OCI-M1 (cell line): Measurements from ENCODE around the gene RAB3D.
"Not testable (repeated sequence)": the region's sequence is repeated elsewhere in the genome, so short reads cannot be mapped to it uniquely, and the experiment has no call there.

Source experiments
- DNase-seq: peaks from one replicate; lab custom pipeline; 2025; lab: John Stamatoyannopoulos, UW

Gene RAB3D, protein sequence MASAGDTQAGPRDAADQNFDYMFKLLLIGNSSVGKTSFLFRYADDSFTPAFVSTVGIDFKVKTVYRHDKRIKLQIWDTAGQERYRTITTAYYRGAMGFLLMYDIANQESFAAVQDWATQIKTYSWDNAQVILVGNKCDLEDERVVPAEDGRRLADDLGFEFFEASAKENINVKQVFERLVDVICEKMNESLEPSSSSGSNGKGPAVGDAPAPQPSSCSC

DNA sequence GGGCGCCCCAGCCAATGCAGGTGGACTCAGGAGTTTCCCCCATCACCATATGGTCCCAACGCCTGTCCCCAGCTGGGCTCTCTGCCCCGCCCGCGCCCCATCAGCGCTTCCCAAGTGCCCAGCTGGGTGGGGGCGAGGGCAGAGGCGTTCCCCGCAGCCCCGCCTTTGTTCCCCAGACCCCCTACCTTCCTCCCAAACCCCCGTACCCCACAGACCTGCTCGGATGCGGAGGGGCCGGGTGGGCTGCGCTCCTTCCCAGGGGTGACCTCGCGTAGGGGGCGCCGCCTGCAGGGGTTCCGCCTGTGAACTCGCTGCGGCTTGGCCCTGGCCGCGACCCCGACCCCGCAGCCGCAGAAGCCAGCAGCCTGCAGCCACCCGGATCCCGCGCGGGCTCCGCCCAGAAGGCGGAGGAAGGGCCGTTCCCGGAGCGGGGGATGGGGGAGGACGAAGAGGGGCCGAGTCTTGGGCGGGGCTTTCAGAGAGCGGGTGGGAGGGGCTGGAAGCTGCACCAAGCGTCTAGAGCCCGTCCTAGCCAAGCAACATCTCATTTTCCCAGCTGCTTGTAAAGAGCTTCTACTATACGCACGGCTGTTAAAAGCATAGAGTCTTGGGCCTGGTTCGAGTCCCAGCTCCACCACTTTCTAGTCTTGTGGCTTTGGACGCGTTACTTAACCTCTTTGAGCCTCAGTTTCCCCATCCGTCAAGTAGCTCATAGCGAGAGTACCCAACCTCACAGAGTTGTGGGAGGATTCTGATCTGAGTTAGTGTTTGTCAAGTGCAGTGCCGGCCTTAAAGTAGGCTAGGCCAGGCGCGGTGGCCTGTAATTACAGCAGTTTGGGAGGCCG lies at the start of gene RAB3D:
RAB3D (minus strand) TSS at position 404 of the 845 bp plus-strand sequence. CDS start 2,258 bp downstream, outside the sequence.
- DNase-seq = peak; percentile 99

DNA sequence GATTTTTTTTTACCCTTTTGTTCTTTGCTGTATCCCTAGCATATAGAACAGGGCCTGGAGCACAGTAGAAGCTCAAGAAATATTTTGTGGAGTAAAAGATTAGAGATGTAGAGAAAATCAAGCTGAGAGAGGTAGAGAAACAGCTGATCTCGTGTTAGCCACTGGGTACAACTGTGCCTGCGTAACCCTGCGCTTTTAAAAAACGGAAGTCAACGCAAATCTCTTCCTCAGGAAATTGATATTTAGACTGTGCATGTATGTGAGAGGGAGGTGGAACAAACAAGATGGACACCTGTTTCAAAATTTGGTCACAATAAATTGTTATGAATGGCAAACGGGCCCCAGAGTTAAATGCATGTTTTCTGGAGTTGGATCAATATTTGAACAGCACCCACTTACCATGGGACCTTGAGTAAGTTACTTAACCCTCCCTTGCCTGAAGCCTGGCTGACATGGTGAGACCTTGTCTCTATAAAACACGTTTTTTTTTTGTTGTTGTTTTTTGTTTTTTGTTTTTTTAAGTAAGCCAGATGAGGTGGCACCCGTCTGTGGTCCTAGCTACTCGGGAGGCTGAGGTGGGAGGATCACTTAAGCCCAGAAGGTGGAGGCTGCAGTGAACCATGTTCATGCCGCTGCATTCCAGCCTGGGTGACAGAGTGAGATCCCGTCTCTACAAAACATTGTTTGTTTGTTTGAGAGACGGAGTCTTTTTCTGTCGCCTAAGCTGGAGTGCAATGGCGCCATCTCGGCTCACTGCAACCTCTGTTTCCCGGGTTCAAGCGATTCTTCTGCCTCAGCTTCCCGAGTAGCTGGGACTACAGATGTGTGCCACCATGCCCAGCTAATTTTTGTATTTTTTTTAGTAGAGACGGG lies 47.9 kb upstream of the RAB3D start:
- no peak for DNase-seq

DNA sequence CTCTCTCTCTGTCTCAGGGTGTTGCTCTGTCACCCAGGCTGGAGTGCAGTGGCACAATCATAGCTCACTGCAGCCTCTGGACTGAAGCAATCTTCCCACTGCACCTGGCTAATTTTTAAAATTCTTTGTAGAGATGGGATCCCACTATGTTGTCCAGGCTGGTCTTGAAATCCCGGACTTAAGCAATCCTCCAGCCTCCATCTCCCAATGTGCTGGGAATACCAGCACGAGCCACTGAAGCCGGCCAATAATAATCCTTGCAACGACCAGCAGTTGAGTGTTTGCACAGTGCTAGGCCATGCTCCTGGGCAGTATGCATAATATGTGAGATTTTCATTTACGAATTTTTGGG lies 45.3 kb upstream of the RAB3D start:
- DNase-seq = peak; percentile 67

DNA sequence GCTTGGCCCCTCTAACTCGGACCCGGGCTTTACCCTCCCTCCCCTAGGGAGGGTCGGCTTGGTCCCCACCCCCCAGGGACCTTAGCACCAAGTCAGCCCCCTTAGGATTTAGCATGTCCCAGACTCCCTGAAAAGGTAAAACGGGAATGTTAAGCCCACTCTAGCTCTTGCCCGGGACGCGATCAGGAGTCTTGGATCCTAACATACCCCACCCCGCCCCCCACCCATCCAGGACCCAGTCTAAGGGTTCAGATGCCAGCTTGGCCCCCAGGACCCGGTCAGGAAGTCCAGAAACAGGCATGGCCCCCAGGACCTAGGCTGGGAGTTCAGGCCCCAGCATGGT lies 44.2 kb upstream of the RAB3D start:
- no peak for DNase-seq

DNA sequence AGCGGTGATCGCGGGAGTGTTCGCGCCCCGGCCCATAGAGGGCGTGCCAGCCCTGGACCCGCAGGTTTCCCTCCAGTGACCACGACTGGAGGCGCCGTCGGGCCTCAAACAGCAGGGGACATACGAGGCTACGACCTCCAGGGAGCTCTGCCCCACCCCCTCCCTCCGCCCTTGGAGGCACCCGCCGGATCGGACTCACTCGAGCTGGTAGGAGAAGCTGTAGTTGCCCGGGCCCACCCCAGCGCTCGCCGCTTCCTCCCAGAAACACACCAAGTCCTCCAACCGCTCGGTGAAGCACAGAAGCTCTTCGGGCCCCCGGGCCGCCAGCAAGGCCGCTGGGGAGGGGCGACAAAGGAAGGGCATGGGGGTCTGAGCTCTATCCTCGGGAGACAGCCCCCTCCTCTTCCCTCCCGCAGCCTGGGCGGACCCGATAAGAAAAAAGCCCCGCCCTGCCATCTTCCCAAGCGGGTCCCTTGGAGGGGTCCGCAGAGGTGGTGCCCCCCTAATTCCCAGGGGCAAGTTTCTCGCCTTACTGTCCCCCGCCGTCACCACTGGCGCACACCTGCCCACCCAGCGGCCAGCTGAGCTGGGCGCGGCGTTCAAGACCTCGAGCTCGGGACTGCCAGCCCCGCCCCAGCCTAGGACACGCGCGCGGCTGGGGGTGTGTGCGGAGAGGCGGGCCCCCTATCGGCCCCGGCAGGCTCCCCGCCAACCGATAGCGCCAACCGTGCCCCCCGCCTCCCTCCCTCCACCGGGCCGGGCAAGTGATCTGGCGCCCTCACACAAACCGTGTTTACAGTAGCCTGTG lies 43.6 kb upstream of the RAB3D start:
- DNase-seq = peak; percentile 100

DNA sequence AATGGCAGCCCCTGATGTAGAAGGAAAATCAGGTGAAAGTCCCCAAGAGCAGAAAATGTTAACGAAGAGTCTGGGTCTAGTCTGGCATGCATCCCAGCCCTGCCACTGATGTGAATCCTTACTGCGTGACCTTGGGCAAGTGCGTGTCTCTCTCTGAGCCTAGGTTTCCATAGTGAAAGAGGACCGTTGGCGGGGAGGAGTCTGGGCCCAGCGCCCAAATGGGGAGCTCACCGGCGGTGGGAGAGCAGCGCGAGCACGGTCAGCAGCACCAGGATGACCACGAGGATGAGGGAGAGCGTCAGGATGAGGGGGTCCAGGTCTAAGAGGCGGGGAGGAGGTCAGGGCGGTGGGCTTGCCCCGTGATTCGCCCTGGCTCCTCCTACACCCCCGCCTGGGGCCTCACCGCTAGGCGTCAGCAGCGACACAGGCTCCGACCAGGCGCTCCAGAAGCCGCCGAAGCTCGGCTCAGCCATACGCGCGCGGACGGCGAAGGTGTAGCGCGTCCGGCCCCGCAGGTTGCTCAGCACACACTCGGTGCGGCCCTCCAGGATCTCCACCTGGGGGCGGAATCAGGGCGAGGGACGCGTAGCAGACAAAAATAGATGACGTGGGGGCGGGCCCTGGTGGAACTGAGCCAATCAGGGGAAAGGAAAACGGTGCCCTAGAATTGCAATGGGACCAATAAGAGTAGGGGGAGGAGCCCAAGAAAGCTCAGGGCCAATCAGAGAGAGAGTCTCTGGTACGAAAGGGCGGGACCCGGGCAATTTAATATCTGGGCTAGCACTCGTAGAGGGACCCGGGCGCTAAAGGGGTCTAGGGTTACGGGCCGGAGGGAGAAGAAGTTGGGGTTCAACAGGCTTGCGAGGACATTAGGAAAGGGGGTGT lies 41.4 kb upstream of the RAB3D start:
- no peak for DNase-seq

DNA sequence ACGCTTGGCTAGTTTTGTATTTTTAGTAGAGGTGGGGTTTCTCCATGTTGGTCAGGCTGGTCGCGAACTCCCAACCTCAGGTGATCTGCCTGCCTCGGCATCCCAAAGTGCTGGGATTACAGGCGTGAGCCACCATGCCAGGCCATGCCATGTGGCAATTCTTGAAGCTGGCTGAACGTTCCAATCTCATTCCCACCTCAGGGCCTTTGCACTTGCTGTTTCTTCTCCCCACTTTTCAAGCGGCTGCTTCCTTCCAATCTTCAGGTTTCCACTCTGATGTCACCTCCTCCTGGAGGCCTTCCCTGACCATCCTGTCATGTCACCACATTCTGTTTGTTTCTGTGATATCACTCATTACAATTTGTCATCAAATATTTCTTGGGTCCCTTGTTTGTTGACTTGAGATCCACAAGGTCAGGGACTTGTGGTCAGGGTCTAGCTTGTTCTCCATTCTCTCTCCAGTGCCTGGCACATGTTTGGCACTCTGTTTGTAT lies 40.4 kb upstream of the RAB3D start:
- DNase-seq = no peak

DNA sequence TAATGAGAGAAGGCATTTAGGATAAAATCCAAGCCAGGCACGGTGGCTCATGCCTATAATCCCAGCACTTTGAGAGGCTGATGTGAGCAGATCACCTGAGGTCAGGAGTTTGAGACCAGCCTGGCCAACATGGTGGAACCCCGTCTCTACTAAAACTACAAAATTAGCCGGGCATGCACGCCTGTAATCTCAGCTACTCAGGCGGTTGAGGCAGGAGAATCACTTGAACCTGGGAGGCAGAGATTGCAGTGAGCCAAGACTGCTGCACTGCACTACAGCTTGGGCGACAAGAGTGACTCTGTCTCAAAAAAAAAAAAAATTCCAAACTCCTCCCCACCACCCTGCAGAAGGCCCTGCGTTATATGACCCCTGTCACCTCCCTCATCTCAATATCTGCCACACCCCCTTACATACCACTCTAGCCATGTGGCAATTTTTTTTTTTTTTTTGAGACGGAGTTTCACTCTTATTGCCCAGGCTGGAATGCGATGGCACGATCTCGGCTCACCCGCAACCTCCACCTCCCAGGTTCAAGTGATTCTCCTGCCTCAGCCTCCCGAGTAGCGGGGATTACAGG lies 39.9 kb upstream of the RAB3D start:
- DNase-seq = not testable (repeated sequence)

DNA sequence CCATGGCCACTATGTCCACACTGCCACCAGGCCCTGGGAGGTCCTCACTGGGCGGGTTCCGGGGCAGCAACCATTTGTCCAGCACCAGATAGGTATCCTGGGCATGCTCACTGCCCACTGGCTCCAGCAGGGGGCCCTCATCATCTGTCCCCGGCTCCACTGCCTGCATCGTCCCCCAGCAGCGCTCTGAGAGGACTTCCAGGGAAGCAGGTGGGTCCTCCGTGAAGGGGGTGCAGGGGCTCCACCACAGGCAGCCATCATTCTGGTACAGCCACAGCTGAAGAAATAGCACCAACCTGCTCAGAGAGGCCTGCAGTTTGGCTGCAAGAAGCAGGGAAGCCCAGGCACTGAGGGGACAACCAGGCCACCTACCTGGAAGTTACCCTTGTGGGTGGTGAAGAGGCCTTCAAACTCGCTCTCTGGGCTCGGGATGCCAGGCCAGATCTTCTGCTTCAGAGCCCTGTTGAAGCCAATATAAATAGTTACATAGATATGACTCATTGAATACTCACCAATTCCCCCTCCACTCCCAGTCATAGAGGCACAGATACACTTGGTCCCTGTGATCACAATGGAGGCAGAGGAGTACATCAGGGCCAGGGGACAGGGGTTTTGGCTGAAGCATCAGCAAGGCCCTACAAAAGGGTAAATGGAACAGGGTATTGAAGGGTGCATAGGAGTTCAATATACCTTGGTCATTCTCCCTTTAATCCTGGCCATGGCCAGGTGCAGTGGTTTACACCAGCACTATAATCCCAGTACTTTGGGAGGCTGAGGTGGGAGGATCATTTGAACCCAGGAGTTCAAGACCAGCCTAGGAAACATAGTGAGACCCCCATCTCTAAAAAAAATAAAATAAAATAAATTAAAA lies 39.1 kb upstream of the RAB3D start:
- peak; percentile 83 for DNase-seq

DNA sequence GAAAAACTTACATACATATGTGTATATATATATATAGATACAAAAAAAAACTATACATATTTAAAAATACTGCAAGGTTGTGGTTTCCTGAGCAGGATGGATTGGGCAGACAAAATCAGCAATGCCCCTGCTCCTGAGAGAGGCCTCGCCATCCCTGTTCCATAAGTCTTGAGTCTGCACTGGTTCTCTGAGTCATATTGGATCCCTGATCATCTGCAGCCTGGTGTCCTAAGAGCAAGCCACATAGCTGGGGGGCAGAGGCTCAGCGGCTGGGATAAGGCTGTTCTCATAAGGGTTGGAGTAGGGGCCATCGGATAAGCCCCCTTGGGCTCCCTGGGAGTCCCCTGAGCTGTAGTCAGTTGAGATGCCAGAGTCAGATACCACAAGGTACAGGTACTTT lies 38.3 kb upstream of the RAB3D start:
- no peak for DNase-seq

DNA sequence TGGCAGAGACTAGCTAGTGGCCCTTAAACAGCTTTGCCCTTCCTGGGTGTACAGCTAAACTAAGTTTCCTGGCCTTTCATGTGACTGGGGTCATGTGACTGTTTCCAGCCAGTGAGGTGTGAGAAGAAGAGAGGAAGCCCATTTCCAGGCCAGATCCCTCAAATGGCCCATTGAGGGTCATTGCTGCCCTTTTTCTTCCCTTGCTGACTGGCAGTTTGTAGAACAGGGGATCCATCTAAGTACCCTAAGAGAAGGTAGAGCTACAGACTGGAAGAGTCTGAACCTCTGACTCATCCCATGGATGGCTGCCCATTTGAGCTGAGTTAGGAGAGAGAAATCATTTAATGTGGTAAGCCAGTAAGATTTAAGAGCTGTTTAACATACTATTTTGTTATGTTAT lies 37.8 kb upstream of the RAB3D start:
- DNase-seq = peak; percentile 96

DNA sequence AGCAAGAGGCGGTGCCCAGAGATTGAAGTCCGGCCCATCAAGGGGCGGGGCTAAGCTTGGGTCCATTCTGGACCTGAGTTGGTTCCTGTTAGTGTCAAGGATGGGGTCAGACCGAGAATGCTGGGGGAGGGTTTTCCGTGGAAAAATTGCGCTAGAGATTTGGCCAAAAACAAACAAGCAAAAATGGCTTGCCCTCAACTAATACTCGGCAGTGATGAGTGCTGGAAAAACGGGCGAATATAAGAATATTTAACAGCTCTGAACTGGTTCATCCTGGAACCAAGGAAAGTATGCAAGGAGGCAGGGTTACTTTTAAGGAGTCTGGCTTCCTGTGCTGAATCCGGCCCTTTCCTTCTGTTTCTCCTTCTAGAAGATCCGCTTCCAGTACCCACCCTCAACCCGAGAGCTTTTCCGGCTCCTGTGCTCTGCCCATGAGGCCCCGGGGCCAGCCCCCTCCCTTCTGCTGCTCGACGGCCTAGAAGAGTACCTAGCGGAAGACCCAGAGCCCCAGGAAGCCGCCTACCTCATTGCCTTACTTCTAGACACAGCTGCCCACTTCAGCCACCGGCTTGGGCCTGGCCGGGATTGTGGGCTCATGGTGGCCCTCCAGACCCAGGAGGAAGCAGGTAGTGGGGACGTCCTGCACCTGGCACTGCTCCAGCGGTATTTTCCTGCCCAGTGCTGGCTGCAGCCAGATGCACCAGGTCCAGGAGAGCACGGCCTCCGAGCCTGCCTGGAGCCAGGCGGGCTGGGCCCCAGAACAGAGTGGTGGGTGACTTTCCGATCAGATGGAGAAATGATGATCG lies 35.9 kb upstream of the RAB3D start:
- peak; percentile 97 for DNase-seq

DNA sequence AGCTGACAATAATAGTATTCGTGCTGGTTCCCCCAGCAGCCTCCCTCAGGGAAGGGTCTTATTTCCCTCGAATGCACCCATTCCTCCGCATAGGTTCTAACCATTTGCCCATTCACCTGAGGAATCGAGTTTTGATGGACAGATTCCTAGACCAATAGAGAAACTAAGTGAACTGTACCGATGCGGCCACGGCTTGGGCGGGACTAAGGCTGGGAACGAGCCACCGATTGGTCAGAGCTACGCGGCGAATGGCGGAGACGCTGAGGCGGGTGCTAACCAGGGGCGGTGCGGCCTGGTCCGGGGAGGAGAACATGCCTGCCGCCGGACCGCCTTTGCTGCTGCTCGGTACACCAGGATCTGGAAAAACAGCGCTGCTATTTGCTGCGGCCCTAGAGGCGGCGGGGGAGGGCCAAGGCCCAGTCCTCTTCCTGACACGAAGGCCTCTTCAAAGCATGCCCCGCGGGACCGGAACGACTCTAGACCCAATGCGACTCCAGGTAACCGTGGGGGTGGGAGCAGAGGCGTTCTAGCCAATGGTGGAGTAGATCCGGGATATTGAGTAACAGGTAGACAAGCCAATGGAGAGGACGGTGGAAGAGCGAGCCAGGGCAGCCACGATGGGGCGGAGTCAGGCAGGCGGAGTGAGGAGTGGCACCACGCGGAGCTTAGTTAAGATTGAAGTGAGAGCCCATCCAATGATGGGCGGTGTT lies 35.1 kb upstream of the RAB3D start, which contains the start of gene SWSAP1:
SWSAP1 (plus strand) TSS at position 234 of the 710 bp plus-strand sequence; CDS start at position 249, 15 bp downstream.
- peak; percentile 100 for DNase-seq

DNA sequence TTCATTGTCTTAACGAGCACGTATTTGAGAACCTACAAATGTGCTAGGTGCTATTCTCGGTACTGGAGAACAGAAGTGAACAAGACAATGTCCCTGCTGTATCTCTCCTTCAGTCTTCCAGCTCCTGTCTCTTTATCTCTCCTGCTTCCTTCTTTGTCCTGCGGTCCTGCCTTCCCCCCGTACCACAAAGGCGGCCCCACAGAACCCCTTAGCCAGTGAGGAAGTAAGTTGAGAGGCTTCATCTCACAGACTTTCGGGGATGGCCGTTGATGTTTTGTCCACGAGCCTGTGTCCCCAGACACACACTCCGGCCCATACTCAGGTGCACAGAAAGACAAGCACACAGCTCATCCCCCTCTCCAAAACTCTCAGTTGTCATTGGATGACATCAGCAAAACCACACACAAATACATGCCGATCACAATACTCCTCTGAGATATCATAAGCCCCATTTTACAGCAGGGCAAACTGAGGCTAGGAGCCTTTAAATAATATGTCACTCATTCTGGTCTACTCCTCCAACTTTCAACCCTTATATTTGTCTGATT lies 34.5 kb upstream of the RAB3D start:
- peak; percentile 94 for DNase-seq

DNA sequence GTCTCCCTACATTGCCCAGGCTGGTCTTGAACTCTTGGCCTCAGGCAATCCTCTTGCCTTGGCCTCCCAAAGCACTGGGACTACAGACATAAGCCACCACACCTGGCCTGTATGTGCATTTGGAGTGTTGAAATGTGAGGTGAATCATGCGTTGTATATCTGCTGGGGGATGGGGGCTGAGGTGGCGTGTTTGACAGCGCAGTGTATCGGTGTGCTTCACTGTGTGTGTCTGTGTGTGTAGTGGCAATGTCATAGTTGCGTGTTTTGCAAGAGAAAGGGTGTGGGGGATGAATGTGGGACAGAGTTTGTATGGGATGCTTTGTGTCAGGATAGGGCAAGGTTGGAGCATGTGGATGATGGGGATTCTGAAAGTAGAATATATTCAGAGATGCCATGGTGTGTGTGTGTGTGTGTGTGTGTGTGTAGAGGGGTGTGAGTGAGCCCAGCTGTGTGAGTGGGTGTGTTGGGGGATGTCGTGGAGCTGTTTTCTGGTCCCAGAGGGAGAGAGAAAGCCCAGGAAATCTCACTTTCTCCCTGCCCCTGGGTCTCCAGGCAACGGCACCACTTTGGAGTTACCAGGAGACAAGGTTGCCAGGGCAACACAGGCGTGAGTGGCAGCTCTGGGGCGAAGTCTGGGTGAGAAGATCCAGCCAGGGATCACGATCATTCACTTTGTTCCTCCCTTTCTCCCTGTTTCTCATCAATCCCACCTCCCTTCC lies 33.9 kb upstream of the RAB3D start:
- DNase-seq = peak; percentile 94

DNA sequence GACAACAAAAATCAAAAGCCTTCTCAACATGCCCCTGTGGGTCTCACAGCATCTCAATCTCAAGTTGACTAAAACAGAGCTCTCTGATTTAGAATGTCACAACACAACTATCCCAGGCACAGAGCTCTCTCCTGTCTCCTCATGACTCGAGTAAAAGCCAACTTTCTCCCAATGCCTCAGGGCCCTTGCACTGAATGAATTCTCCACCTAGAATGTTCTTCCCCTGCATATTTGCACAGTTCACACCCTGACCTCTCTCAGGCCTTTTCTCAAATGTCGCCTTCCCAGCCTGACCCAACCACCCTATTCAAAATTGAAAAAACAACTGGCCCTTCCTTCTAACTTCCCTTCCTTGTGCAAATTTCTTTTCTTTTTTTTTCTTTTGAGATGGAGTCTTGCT lies 31.3 kb upstream of the RAB3D start:
- no peak for DNase-seq

DNA sequence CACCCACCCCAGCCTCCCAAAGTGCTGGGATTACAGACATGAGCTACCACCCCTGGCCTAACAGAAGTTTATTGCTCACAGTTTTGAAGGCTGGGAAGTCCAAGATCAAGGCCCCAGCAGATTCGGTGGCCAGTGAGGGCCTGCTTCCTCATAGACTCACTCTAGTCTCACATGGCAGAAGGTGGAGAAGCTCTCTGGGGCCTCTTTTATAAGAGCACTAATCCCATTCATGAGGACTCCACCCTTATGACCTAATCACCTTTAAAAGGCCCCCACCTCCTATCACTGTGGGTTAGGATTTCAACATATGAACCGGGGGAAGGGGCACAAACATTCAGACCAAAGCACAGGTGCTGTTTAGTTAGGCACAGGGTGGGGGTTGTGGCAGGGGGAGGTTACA lies 28.1 kb upstream of the RAB3D start:
- no peak for DNase-seq
